ENCODE measurements around the gene OCA2. TPM values are rescaled to one million over a fixed set of nuclear protein-coding genes. Genes with fewer than 3 reads are reported as not detected.

Gene OCA2
- total RNA-seq, 1 experiment from 2014 or later: 0.31 TPM

GRCh38 chr15:28020644-28021043, 78.5 kb downstream of the OCA2 start:
- TF ChIP-seq CTCF (conservative IDR thresholded peaks at IDR 0.05): no peak
- no peak overlapping the region for H2AK5ac ChIP-seq (ENCODE audit: insufficient read length, low read length)
- no peak overlapping the region for H2BK5ac ChIP-seq (ENCODE audit: insufficient read length, low read length)
- H3K4me1 ChIP-seq (ENCODE audit: insufficient read depth, low read length): no peaks in the 10 kb centered on the region
- no peak overlapping the region for H2BK20ac ChIP-seq (ENCODE audit: low read depth, low read length, poor library complexity, severe bottlenecking)
- no peaks in the 10 kb centered on the region for H3K79me1 ChIP-seq (ENCODE audit: insufficient read depth, low read depth, low read length, poor library complexity, severe bottlenecking)
- no peaks in the 10 kb centered on the region for H3K27me3 ChIP-seq (ENCODE audit: insufficient read depth, low read length)
- H3K18ac ChIP-seq (ENCODE audit: insufficient read length, low read depth, low read length): no peak overlapping the region
- Mint-ChIP-seq H3K4me3 (no peak overlapping the region), H3K27me3 (ENCODE audit: low read depth) (peaks cover 3% of the 10 kb centered on the region), H3K36me3 (ENCODE audit: insufficient read depth in 1 of 3, low read depth in 3 of 3) (no peaks in the 10 kb centered on the region), H3K27ac (no peak overlapping the region), H3K9me3 (no peaks in the 10 kb centered on the region), H3K4me1 (peaks cover 14 to 32% of the 10 kb centered on the region in 2 experiments)
- H2BK15ac ChIP-seq (ENCODE audit: low read depth, low read length): no peak overlapping the region
- no peak overlapping the region for H3K14ac ChIP-seq (ENCODE audit: insufficient read depth, low read length)
- no peak for DNase-seq
- no peak overlapping the region for H3K9ac ChIP-seq (ENCODE audit: extremely low read depth, insufficient read length, low read length)
- no peak overlapping the region for H3T11ph ChIP-seq (ENCODE audit: low read length)
- no peak overlapping the region for H2BK12ac ChIP-seq (ENCODE audit: insufficient read length, low read depth, low read length)
- H4K91ac ChIP-seq (ENCODE audit: insufficient read length, low read depth, low read length): no peak overlapping the region
- H2BK120ac ChIP-seq (ENCODE audit: low read depth, low read length, poor library complexity, severe bottlenecking): no peak overlapping the region
- H3K79me2 ChIP-seq (ENCODE audit: insufficient read depth, low read length): no peaks in the 10 kb centered on the region
- no peak overlapping the region for H3K4ac ChIP-seq (ENCODE audit: low read depth, low read length)
- H3K27ac ChIP-seq (ENCODE audit: insufficient read length, low read depth, low read length): no peak overlapping the region
- no peak overlapping the region for H3K4me2 ChIP-seq (ENCODE audit: insufficient read depth, insufficient read length, low read length)
- no peak overlapping the region for H3K56ac ChIP-seq (ENCODE audit: insufficient read length, low read depth, low read length)
- H4K8ac ChIP-seq (replicated peaks; ENCODE audit: insufficient read length, low read depth, low read length): no peak overlapping the region
- no peaks in the 10 kb centered on the region for H3K9me3 ChIP-seq (ENCODE audit: control insufficient read depth, low read depth, low read length)
- H4K20me1 ChIP-seq (ENCODE audit: control insufficient read depth, insufficient read depth, insufficient read length): no peaks in the 10 kb centered on the region
- no CpG with 5 or more reads among the region's 6 CpGs for WGBS (ENCODE audit: extremely low coverage, insufficient read length, low lambda C conversion rate)
- H3K23me2 ChIP-seq (ENCODE audit: insufficient read length, low read depth, low read length, poor library complexity, severe bottlenecking): no peaks in the 10 kb centered on the region
- no peak overlapping the region for H4K5ac ChIP-seq (ENCODE audit: insufficient read length, low read depth, low read length)
- no peak overlapping the region for H3K23ac ChIP-seq (ENCODE audit: insufficient read length, low read depth, low read length)
- no peak overlapping the region for H2AFZ ChIP-seq (ENCODE audit: low read length)

Measured in H9 (cell line).